ENCODE data around the gene CDH23.

The CDH23 gene

GRCh38 chr10:71645185-71645584 lies 248.5 kb downstream of the CDH23 start:
- in situ Hi-C loops (cut with HindIII; ENCODE audit: low sequenced_read_pairs): no loop called here

- in situ Hi-C loops (cut with HindIII; ENCODE audit: low sequenced_read_pairs): no loop called here
Observed at GRCh38 chr10:71646037-71646436, 249.3 kb downstream of the CDH23 start.

GRCh38 chr10:71646592-71647292 lies 250.0 kb downstream of the CDH23 start:
- in situ Hi-C loops (cut with HindIII; ENCODE audit: low sequenced_read_pairs): no loop called here

GRCh38 chr10:71647526-71648253 lies 251.0 kb downstream of the CDH23 start:
- in situ Hi-C loops (cut with HindIII; ENCODE audit: low sequenced_read_pairs): no loop called here

GRCh38 chr10:71648254-71648932 lies 251.7 kb downstream of the CDH23 start:
- in situ Hi-C loops (cut with HindIII; ENCODE audit: low sequenced_read_pairs): no loop called here

- in situ Hi-C loops (cut with HindIII; ENCODE audit: low sequenced_read_pairs): no loop called here
Observed at GRCh38 chr10:71648933-71649320, 252.2 kb downstream of the CDH23 start.

- in situ Hi-C loops (cut with HindIII; ENCODE audit: low sequenced_read_pairs): no loop called here
Observed at GRCh38 chr10:71649631-71650030, 252.9 kb downstream of the CDH23 start.

- in situ Hi-C loops (cut with HindIII; ENCODE audit: low sequenced_read_pairs): no loop called here
Observed at GRCh38 chr10:71650397-71650796, 253.7 kb downstream of the CDH23 start.

- in situ Hi-C loops (cut with HindIII; ENCODE audit: low sequenced_read_pairs): no loop called here
Observed at GRCh38 chr10:71651428-71651827, 254.7 kb downstream of the CDH23 start.

- in situ Hi-C loops (cut with HindIII; ENCODE audit: low sequenced_read_pairs): no loop called here
Observed at GRCh38 chr10:71651928-71652327, 255.2 kb downstream of the CDH23 start.

GRCh38 chr10:71653044-71653443 lies 256.3 kb downstream of the CDH23 start:
- in situ Hi-C loops (cut with HindIII; ENCODE audit: low sequenced_read_pairs): no loop called here

GRCh38 chr10:71656220-71656619 lies 259.5 kb downstream of the CDH23 start:
- in situ Hi-C loops (cut with HindIII; ENCODE audit: low sequenced_read_pairs): no loop called here

- in situ Hi-C loops (cut with HindIII; ENCODE audit: low sequenced_read_pairs): no loop called here
Observed at GRCh38 chr10:71657604-71658466, 261.1 kb downstream of the CDH23 start.

GRCh38 chr10:71658467-71658745 lies 261.7 kb downstream of the CDH23 start:
- in situ Hi-C loops (cut with HindIII; ENCODE audit: low sequenced_read_pairs): no loop called here

GRCh38 chr10:71659111-71659634 lies 262.5 kb downstream of the CDH23 start:
- in situ Hi-C loops (cut with HindIII; ENCODE audit: low sequenced_read_pairs): no loop called here

- in situ Hi-C loops (cut with HindIII; ENCODE audit: low sequenced_read_pairs): no loop called here
Observed at GRCh38 chr10:71659737-71660136, 263.0 kb downstream of the CDH23 start.

GRCh38 chr10:71660313-71660712 lies 263.6 kb downstream of the CDH23 start:
- in situ Hi-C loops (cut with HindIII; ENCODE audit: low sequenced_read_pairs): no loop called here

- in situ Hi-C loops (cut with HindIII; ENCODE audit: low sequenced_read_pairs): no loop called here
Observed at GRCh38 chr10:71661060-71661622, 264.4 kb downstream of the CDH23 start.

- in situ Hi-C loops (cut with HindIII; ENCODE audit: low sequenced_read_pairs): no loop called here
Observed at GRCh38 chr10:71661779-71662336, 265.1 kb downstream of the CDH23 start.

GRCh38 chr10:71663311-71663710 lies 266.6 kb downstream of the CDH23 start:
- in situ Hi-C loops (cut with HindIII; ENCODE audit: low sequenced_read_pairs): no loop called here
